Anterior cingulate cortex (tissue), 58 donors: ENCODE results near the gene ING3.
"Not testable (repeated sequence)": the region's sequence is repeated elsewhere in the genome, so short reads cannot be mapped to it uniquely, and the experiment has no call there.

ENCODE experiments used
- DNase-seq, 58 donors: peaks; one replicate each; lab custom pipeline; 2025; lab: John Stamatoyannopoulos, UW

The ING3 gene

GRCh38 chr7:121000081-121000983 lies 49.8 kb downstream of the ING3 start:
- no peak for DNase-seq

- DNase-seq, result no peak
These were observed 50.8 kb downstream of the ING3 start for GRCh38 chr7:121001234-121001906.

DNA sequence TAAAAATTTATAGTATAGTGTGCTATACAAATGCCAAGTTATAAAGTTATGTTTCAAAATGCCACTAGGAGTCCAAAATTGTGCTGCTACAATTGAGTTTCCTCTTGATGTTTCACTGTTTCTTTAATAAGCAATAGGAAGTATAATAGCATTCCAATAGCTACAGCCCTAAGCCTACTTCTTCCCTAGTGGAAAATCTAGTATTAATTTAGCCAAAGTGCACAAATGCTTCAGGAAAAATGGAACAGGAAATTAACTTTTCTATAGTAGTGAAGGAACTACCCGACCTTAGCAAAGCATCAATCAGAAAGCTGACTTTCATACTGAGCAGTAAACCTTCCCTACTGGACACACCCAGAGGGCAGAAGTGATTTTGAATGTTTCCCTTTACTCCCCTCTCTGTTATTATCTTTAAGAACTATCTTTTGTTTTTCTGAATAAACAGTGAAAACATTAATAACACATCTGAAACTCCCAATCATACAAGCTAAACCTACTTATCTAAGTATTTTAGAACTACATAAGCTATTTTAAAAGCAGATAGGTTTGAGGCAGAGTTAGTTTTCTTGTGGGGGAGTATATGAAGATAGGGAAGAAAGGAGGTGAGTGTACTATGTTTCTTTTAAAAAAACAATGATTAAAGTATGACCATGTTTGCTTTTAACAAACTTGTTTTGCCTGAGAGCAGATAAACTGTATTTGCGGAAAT lies 51.6 kb downstream of the ING3 start:
- DNase-seq, result no peak

GRCh38 chr7:121002757-121003200 lies 52.2 kb downstream of the ING3 start:
- DNase-seq, result no peak

GRCh38 chr7:121003986-121004685 lies 53.6 kb downstream of the ING3 start:
- DNase-seq, result no peak

GRCh38 chr7:121005058-121005457 lies 54.5 kb downstream of the ING3 start:
- DNase-seq, result not testable (repeated sequence)

DNA sequence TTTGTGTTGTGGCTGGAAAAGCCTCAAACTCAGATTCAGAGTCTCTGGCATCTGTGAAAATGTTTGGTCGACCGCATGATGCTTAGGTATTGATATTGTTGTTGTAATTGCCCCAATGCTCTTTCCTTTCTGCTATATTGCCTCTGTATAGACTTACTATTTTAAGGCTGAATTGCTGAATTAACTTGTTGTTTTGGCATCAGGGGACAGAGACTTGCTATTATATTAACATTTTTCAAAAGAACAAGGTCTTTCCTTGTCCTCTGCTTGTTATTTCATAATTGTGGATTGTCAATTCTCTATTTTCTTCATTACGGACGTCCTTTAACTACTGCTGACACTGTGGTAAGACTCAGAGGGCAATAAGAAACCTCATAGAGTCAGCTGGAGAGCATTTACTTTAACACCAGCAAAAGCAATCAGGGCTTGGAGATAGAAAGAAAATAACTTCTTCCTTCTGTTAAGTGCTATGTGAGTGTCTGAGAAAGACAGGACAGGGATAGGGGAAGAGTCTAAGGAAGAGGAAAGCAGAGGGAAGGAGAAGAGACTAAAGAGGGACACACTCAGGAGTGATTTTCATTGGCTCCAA lies 55.5 kb downstream of the ING3 start:
- no peak for DNase-seq

- no peak for DNase-seq
These were observed 56.2 kb downstream of the ING3 start for GRCh38 chr7:121006711-121007315.

DNA sequence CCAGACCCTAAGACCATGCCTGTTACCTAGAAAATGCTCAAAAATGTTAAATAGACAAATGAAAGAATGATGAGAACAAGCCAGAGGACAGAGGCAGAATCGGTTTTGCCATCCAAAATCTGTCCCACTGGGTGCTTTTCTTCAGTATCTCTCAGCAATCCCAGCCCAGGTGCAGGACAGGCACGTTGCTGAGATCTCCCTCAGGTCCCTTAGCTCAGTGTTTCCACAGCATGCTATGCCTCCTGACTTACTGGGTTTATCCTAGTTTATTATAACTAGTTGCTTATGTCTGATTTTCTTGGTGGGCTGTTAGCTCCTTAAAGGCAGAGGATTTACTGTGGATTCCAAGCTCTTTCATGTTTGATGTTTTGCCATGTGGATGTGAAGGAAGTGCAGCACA lies 58.2 kb downstream of the ING3 start:
- DNase-seq, result no peak

DNA sequence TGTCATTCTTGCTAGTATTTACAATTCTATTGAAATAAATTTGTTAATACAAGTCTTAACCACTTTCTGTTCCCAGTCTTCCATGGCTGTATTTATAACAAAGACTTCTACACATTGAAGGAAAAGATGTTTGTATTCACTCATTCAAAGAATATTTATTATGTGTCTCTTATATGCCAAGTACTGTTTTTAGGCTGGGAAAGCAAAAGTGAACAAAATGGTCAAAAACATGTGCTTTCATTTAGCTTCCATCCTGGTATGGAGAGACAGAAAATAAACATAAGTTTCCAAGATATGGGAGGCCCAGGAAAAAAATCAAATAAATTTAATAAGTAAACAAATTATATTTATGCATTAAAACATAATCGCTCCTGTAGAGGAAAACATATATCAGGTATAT lies 60.8 kb downstream of the ING3 start:
- DNase-seq, result no peak

GRCh38 chr7:121012170-121012874 lies 61.7 kb downstream of the ING3 start:
- DNase-seq, result no peak

- DNase-seq, result no peak
These were observed 62.3 kb downstream of the ING3 start for GRCh38 chr7:121012919-121013318.

- no peak for DNase-seq
These were observed 65.0 kb downstream of the ING3 start for GRCh38 chr7:121015560-121015959.

- no peak for DNase-seq
These were observed 66.4 kb downstream of the ING3 start for GRCh38 chr7:121016966-121017365.

DNA sequence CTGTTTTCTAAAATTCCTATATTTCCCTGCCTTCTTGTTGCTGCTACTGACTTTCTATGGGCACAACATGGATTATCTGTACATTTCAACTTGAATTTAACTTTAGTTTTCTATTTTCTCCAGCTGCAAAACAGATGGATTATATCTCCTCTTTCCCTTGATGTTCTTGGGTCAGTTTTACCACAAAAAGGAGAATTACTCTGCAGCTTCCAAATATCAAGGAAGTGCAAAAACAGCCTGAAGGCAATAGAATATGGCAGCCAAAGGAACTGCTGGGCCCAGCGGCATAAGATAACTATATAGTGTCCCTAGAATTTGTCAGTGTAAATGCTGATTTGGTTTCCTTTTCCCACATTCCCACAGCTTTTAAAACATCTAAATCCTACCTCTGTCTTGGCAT lies 67.0 kb downstream of the ING3 start:
- no peak for DNase-seq

DNA sequence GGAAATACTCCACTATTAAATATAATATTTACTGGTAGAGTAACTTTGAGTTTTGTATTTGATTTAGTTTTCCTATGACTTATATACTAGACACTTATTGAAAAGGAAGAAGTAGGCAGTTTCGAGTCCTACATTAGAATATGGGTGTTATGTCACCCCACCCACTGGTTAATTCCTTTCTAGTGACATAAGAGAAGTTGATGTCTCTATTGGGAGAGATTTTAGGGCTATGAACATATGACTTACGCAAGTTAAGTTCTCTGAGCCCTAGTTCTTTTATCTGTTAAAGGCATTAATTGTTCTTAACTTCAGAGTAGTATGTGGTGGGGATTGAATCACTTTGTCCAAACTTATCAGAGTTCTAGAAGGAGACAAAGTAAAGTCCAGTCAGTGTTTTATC lies 68.4 kb downstream of the ING3 start:
- no peak for DNase-seq

GRCh38 chr7:121020249-121020988 lies 69.8 kb downstream of the ING3 start:
- no peak for DNase-seq
